Heart left ventricle (tissue), 13 donors: ENCODE measurements around the gene RITA1.

Experiments used
- CTCF ChIP-seq, 12 donors: fragments of 200-600 bp; sonication (generic) in 4 of 12; IDR thresholded peaks; one replicate each; pipeline versions ENCODE4 v1.5.0 to v1.8.0; 2018 to 2022; ENCODE audit warnings: antibody characterized with exemption in 12 of 12, mild to moderate bottlenecking in 5 of 12
- POLR2A ChIP-seq, 2 donors: fragments of 450-650 bp; IDR thresholded peaks; one replicate each; pipeline ENCODE4 v1.6.1; 2017; ENCODE audit warnings: antibody characterized with exemption in 2 of 2, mild to moderate bottlenecking in 2 of 2, moderate library complexity in 2 of 2
- donor health status: ischemic (EF 13 %, LVEDD 7.1; RV severe dilation, severe dysfunction).
- donor health status: DM: no; HTN: yes; CAD: no.
- donor health status: DM: no; HTN: no; CAD: no.
- donor health status: ischemic (EF 25% LVEDD 6.9; RV normal size, moderate dysfunction).
- donor health status: ischemic (EF 25% LVEDD 5.7; RV mildly dilated, moderate dysfunction).
- donor health status: ischemic (EF 35%, LVEDD 5.7; RV mildly dilated, moderate dysfunction).
- donor health status: nonischemic (EF 11% LVEDD 7.7; RV severe dilation, severe dysfunction).
- donor health status: DM: yes; HTN: yes; CAD: no.
- donor health status: PGD.
- donor health status: ischemic (EF 29% LVEDD 5.4; RV normal size, mild dysfunction).
- donor health status: nonischemic (EF 23%, LVEDD 6.1; RV moderate dilation, normal function).

DNA sequence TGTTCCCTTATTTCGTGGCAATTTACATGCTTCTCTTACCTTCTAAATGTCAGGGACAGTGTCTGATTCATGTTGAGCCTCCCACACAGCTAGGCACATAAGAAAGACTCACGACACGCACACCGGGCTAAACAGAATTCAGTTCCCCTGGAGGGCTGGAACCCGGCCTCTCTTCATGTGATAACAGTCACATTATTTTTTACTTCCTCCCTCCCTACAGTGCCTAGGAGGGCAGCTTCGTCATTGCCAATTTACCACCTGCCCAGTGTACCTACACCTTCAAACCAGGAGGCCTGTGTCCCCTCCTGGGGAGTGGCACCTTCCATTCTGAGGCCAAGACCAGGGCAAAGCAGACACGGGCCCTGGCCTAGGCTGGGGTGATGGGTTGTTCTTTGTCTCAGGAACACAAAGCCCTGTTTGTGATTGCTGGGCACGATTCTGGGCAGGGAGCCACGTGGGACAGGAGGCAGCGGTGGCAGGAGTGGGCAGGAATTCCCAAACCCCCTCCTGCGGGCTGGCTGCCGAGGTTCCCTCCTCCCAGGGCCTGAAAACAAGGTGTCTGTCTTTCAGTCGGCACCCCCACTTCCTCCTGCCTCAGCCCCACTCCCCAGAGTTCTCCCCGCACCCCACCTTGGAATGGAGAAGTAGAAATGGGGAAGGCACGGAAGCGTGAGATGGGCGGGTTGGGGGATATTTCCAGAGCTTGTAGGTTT lies 43.2 kb upstream of the RITA1 start:
- TF ChIP-seq CTCF (IDR thresholded peaks at IDR 0.05) (no peak), POLR2A (IDR thresholded peaks at IDR 0.05) (no peak)
